HepG2 (cell line): Measurements from ENCODE around the gene RAB36. TPM values are rescaled to one million over a fixed set of nuclear protein-coding genes. Genes with fewer than 3 reads are reported as not detected.

ENCODE experiments used
- GPN1 ChIP-seq: sonication (generic); formaldehyde crosslinking; IDR thresholded peaks from 2 replicates; pipeline ENCODE4 v1.5.1; 2020; ENCODE audit warnings: missing genetic modification reagents, borderline replicate concordance
- KLF11 ChIP-seq: IDR thresholded peaks from 2 replicates; pipeline ENCODE4 v1.6.1; 2016; ENCODE audit warnings: missing compliant biosample characterization
- NFYB ChIP-seq: sonication (generic); formaldehyde crosslinking; IDR thresholded peaks from 2 replicates; pipeline ENCODE4 v1.4.0; 2020; ENCODE audit warnings: missing genetic modification reagents
- PHF20 ChIP-seq: sonication (generic); formaldehyde crosslinking; IDR thresholded peaks from 2 replicates; pipeline ENCODE4 v1.5.0; 2020; ENCODE audit warnings: mild to moderate bottlenecking, missing genetic modification reagents
- PHF21A ChIP-seq: sonication (generic); formaldehyde crosslinking; IDR thresholded peaks from 2 replicates; pipeline ENCODE4 v1.5.0; 2020; ENCODE audit warnings: mild to moderate bottlenecking, missing genetic modification reagents
- SOX6 ChIP-seq, 2 experiments: fragments of 450-650 bp in 1 of 2; sonication (generic) in 1 of 2; formaldehyde crosslinking in 1 of 2; IDR thresholded peaks; 2 replicates each; pipeline versions ENCODE4 v1.4.0 to v1.6.1; 2017 to 2020; ENCODE audit warnings: antibody characterized with exemption in 1 of 2, mild to moderate bottlenecking in 1 of 2, missing genetic modification reagents in 1 of 2
- ZFX ChIP-seq: sonication (generic); formaldehyde crosslinking; IDR thresholded peaks from 2 replicates; pipeline ENCODE4 v1.4.0; 2020; ENCODE audit warnings: mild to moderate bottlenecking, low read depth, missing genetic modification reagents, moderate library complexity
- ZFYVE20 ChIP-seq: sonication (generic); formaldehyde crosslinking; IDR thresholded peaks from 2 replicates; pipeline ENCODE4 v1.8.0; 2023; ENCODE audit warnings: low read depth, mild to moderate bottlenecking, moderate library complexity, missing genetic modification reagents, borderline replicate concordance
- ZNF569 ChIP-seq: sonication (generic); formaldehyde crosslinking; IDR thresholded peaks from 2 replicates; pipeline ENCODE4 v1.5.0; 2020; ENCODE audit warnings: mild to moderate bottlenecking, missing genetic modification reagents, moderate library complexity, borderline replicate concordance
- polyA plus RNA-seq, 8 experiments: library from polyadenylated mRNA; depleted of rRNA in 3 of 8; stranded (reverse) in 7 of 8; unstranded in 1 of 8; fragments of >200 nt; fragmentation: Illumina TruSeq in 4 of 8; extraction: Trizol in 4 of 8; gene quantifications; 2 replicates each; pipeline versions ENCODE4 v1.2.1 to v1.2.3, GENCODE V29; 2011 to 2016; ENCODE audit warnings: low read depth in 4 of 8, missing spikeins in 1 of 8, mixed read lengths in 1 of 8; ENCODE audit not compliant: insufficient read depth in 1 of 8
- total RNA-seq, 5 experiments: library from RNA; depleted of rRNA; stranded (reverse); fragments of >200 nt; fragmentation: Illumina TruSeq; extraction: Trizol; gene quantifications; 2 replicates each; pipeline ENCODE4 v1.2.3, GENCODE V29; 2016; ENCODE audit warnings: low read depth in 1 of 5
- TF ChIP-seq, protein P1 (sequence below): sonication (generic); formaldehyde crosslinking; IDR thresholded peaks from 2 replicates; pipeline ENCODE4 v1.4.0; 2020; ENCODE audit warnings: missing genetic modification reagents
- TF ChIP-seq, protein P2 (sequence below): sonication (generic); formaldehyde crosslinking; IDR thresholded peaks from 2 replicates; pipeline ENCODE4 v1.5.1; 2020; ENCODE audit warnings: mild to moderate bottlenecking, missing genetic modification reagents, moderate library complexity
- TF ChIP-seq, protein P3 (sequence below): sonication (generic); formaldehyde crosslinking; IDR thresholded peaks from 2 replicates; pipeline ENCODE4 v1.9.0; 2021; ENCODE audit warnings: missing genetic modification reagents, borderline replicate concordance
- TF ChIP-seq, protein P4 (sequence below): sonication (generic); formaldehyde crosslinking; IDR thresholded peaks from 2 replicates; pipeline ENCODE4 v1.4.0; 2020; ENCODE audit warnings: missing genetic modification reagents, borderline replicate concordance
- TF ChIP-seq, protein P5 (sequence below): sonication (generic); formaldehyde crosslinking; IDR thresholded peaks from 2 replicates; pipeline ENCODE4 v1.5.0; 2020; ENCODE audit warnings: mild to moderate bottlenecking, missing genetic modification reagents

Gene RAB36
- total and polyA plus RNA-seq, 2 of the 13 experiments (the other 11 are each of a cell fraction or from before 2014, with no cell fraction given), result 0.24 to 0.86 TPM

DNA sequence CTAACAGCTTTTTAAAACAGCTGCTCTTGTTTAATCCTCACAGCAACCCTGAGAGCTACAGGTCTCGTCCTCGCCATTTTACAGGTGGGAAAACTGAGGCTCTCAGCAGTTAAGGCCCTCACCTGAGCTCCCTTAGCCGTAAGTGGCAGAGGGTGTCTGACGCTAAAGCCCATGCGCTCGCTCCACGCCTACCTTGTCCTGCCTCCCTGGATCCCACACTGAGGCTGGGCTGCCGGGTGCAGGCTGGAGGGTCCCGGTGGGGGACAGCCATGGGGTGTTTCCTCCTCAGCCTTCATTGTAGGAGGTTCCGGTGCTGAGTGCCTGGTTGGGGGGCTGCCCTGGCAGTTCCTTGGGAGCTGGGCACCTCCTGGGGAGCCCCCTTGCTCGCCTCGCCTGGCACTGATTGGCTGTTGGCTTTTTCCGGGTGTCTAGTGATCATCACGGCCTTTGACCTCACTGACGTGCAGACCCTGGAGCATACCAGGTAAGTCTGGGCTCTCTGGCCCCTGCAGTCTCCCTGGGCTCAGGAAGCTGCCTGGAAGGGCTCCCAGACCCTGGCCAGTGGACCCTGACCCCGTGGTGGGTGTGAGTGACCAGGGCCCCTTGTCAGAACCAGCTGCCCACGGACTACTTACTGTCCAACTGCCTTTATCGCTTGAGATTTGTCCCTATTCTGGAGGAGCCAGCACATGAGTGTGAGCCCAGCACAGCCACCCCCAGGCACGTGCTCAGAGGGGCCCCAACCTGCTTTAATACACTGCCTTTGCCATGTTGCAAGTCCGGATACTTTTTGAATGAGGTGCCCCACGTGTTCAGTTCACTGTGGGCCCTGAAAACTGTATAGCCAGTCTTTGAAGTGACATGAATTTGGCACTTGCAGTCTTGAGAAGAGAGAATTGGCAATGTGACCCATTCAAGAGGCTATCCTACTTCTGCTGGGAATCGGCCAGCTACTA is 12.6 kb downstream of the RAB36 start (continued):
- TF ChIP-seq NFYB (no peak), KLF11 (CRISPR knock-in tag) (no peak), GPN1 (no peak), ZFX (CRISPR knock-in tag) (no peak), ZFYVE20 (no peak), SOX6 (IDR thresholded peaks at IDR 0.05) (no peak), SOX6 (CRISPR knock-in tag; IDR thresholded peaks at IDR 0.05) (peak; percentile 25), PHF21A (CRISPR knock-in tag) (no peak), ZNF569 (no peak), PHF20 (CRISPR knock-in tag) (0 out of 2 replicates have a peak, but pooled peaks have one; percentile 35)
- TF ChIP-seq, protein P1, sequence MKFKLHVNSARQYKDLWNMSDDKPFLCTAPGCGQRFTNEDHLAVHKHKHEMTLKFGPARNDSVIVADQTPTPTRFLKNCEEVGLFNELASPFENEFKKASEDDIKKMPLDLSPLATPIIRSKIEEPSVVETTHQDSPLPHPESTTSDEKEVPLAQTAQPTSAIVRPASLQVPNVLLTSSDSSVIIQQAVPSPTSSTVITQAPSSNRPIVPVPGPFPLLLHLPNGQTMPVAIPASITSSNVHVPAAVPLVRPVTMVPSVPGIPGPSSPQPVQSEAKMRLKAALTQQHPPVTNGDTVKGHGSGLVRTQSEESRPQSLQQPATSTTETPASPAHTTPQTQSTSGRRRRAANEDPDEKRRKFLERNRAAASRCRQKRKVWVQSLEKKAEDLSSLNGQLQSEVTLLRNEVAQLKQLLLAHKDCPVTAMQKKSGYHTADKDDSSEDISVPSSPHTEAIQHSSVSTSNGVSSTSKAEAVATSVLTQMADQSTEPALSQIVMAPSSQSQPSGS (CRISPR knock-in tag), result no peak
- TF ChIP-seq, protein P2, sequence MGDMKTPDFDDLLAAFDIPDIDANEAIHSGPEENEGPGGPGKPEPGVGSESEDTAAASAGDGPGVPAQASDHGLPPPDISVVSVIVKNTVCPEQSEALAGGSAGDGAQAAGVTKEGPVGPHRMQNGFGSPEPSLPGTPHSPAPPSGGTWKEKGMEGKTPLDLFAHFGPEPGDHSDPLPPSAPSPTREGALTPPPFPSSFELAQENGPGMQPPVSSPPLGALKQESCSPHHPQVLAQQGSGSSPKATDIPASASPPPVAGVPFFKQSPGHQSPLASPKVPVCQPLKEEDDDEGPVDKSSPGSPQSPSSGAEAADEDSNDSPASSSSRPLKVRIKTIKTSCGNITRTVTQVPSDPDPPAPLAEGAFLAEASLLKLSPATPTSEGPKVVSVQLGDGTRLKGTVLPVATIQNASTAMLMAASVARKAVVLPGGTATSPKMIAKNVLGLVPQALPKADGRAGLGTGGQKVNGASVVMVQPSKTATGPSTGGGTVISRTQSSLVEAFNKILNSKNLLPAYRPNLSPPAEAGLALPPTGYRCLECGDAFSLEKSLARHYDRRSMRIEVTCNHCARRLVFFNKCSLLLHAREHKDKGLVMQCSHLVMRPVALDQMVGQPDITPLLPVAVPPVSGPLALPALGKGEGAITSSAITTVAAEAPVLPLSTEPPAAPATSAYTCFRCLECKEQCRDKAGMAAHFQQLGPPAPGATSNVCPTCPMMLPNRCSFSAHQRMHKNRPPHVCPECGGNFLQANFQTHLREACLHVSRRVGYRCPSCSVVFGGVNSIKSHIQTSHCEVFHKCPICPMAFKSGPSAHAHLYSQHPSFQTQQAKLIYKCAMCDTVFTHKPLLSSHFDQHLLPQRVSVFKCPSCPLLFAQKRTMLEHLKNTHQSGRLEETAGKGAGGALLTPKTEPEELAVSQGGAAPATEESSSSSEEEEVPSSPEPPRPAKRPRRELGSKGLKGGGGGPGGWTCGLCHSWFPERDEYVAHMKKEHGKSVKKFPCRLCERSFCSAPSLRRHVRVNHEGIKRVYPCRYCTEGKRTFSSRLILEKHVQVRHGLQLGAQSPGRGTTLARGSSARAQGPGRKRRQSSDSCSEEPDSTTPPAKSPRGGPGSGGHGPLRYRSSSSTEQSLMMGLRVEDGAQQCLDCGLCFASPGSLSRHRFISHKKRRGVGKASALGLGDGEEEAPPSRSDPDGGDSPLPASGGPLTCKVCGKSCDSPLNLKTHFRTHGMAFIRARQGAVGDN (CRISPR knock-in tag), result peak; percentile 90
- TF ChIP-seq, protein P3, sequence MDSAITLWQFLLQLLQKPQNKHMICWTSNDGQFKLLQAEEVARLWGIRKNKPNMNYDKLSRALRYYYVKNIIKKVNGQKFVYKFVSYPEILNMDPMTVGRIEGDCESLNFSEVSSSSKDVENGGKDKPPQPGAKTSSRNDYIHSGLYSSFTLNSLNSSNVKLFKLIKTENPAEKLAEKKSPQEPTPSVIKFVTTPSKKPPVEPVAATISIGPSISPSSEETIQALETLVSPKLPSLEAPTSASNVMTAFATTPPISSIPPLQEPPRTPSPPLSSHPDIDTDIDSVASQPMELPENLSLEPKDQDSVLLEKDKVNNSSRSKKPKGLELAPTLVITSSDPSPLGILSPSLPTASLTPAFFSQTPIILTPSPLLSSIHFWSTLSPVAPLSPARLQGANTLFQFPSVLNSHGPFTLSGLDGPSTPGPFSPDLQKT (CRISPR knock-in tag), result no peak
- TF ChIP-seq, protein P4, sequence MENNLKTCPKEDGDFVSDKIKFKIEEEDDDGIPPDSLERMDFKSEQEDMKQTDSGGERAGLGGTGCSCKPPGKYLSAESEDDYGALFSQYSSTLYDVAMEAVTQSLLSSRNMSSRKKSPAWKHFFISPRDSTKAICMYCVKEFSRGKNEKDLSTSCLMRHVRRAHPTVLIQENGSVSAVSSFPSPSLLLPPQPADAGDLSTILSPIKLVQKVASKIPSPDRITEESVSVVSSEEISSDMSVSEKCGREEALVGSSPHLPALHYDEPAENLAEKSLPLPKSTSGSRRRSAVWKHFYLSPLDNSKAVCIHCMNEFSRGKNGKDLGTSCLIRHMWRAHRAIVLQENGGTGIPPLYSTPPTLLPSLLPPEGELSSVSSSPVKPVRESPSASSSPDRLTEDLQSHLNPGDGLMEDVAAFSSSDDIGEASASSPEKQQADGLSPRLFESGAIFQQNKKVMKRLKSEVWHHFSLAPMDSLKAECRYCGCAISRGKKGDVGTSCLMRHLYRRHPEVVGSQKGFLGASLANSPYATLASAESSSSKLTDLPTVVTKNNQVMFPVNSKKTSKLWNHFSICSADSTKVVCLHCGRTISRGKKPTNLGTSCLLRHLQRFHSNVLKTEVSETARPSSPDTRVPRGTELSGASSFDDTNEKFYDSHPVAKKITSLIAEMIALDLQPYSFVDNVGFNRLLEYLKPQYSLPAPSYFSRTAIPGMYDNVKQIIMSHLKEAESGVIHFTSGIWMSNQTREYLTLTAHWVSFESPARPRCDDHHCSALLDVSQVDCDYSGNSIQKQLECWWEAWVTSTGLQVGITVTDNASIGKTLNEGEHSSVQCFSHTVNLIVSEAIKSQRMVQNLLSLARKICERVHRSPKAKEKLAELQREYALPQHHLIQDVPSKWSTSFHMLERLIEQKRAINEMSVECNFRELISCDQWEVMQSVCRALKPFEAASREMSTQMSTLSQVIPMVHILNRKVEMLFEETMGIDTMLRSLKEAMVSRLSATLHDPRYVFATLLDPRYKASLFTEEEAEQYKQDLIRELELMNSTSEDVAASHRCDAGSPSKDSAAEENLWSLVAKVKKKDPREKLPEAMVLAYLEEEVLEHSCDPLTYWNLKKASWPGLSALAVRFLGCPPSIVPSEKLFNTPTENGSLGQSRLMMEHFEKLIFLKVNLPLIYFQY (CRISPR knock-in tag), result no peak
- TF ChIP-seq, protein P5, sequence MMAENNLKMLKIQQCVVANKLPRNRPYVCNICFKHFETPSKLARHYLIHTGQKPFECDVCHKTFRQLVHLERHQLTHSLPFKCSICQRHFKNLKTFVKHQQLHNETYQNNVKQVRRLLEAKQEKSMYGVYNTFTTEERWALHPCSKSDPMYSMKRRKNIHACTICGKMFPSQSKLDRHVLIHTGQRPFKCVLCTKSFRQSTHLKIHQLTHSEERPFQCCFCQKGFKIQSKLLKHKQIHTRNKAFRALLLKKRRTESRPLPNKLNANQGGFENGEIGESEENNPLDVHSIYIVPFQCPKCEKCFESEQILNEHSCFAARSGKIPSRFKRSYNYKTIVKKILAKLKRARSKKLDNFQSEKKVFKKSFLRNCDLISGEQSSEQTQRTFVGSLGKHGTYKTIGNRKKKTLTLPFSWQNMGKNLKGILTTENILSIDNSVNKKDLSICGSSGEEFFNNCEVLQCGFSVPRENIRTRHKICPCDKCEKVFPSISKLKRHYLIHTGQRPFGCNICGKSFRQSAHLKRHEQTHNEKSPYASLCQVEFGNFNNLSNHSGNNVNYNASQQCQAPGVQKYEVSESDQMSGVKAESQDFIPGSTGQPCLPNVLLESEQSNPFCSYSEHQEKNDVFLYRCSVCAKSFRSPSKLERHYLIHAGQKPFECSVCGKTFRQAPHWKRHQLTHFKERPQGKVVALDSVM, result no peak
